ENCODE data around the gene CSF3. TPM values are rescaled to one million over a fixed set of nuclear protein-coding genes. Genes with fewer than 3 reads are reported as not detected.

CSF3 gene
- total RNA-seq, 1 donor from 2014 or later, result not detected

Small RNA genes lying within 50 kb of the gene (small RNA-seq; reads per million reads assigned to genes)
- gene SNORD124 (ENCODE audit: low replicate concordance), result 1,448 reads per million, percentile 99 among the genes with 10 or more reads in this experiment

Other genes with a start within 250 kb of the CSF3 start
- gene IKZF3, start 151.1 kb upstream of the CSF3 start, total RNA-seq, result under 0.01 TPM
- not detected for gene ZPBP2, start 147.2 kb upstream of the CSF3 start, total RNA-seq
- 7.4 TPM for gene GSDMB, start 96.8 kb upstream of the CSF3 start, total RNA-seq
- gene ORMDL3, start 87.8 kb upstream of the CSF3 start, total RNA-seq, result 27.8 TPM
- not detected for gene LRRC3C, start 87.7 kb upstream of the CSF3 start, total RNA-seq
- under 0.01 TPM for gene GSDMA, start 52.4 kb upstream of the CSF3 start, total RNA-seq
- gene PSMD3, start 34.6 kb upstream of the CSF3 start, total RNA-seq, result 57.5 TPM
- 76.7 TPM for gene MED24, start 39.0 kb downstream of the CSF3 start, total RNA-seq
- gene THRA, start 47.5 kb downstream of the CSF3 start, total RNA-seq, result 109 TPM
- 0.25 TPM for gene NR1D1, start 85.1 kb downstream of the CSF3 start, total RNA-seq
- 81.9 TPM for gene MSL1, start 106.5 kb downstream of the CSF3 start, total RNA-seq
- 31.5 TPM for gene CASC3, start 125.1 kb downstream of the CSF3 start, total RNA-seq
- gene RAPGEFL1, start 162.0 kb downstream of the CSF3 start, total RNA-seq, result 15.5 TPM
- 6.6 TPM for gene WIPF2, start 203.9 kb downstream of the CSF3 start, total RNA-seq